ENCODE results near the gene VPS41. TPM values are rescaled to one million over a fixed set of nuclear protein-coding genes. Genes with fewer than 3 reads are reported as not detected.

Gene VPS41
- total RNA-seq, 1 donor from 2014 or later: 95.5 TPM

GRCh38 chr7:38798552-38799267, 110.3 kb downstream of the VPS41 start:
- Mint-ChIP-seq H3K9me3 (no peaks in the 10 kb centered on the region), H3K36me3 (no peaks in the 10 kb centered on the region), H3K4me1 (ENCODE audit: unreplicated experiment) (no peaks in the 10 kb centered on the region), H3K27me3 (no peaks in the 10 kb centered on the region), H3K27ac (no peak overlapping the region), H3K4me3 (no peak overlapping the region)
- no peak for TF ChIP-seq CTCF (conservative IDR thresholded peaks at IDR 0.05)
- no peak for DNase-seq (ENCODE audit: extremely low spot score, unreplicated experiment)

- DNase-seq (ENCODE audit: extremely low spot score, unreplicated experiment): no peak
- Mint-ChIP-seq H3K36me3 (no peaks in the 10 kb centered on the region), H3K9me3 (no peaks in the 10 kb centered on the region), H3K4me3 (no peak overlapping the region), H3K27me3 (no peaks in the 10 kb centered on the region), H3K27ac (no peak overlapping the region), H3K4me1 (ENCODE audit: unreplicated experiment) (no peaks in the 10 kb centered on the region)
- TF ChIP-seq CTCF (conservative IDR thresholded peaks at IDR 0.05): peak; percentile 93
Measured at GRCh38 chr7:38796626-38797501, 112.1 kb downstream of the VPS41 start.

- no peak for TF ChIP-seq CTCF (conservative IDR thresholded peaks at IDR 0.05)
- Mint-ChIP-seq H3K27me3 (no peaks in the 10 kb centered on the region), H3K9me3 (no peaks in the 10 kb centered on the region), H3K4me3 (no peak overlapping the region), H3K4me1 (ENCODE audit: unreplicated experiment) (no peaks in the 10 kb centered on the region), H3K36me3 (no peaks in the 10 kb centered on the region), H3K27ac (no peak overlapping the region)
- no peak for DNase-seq (ENCODE audit: extremely low spot score, unreplicated experiment)
Measured at GRCh38 chr7:38795593-38795992, 113.4 kb downstream of the VPS41 start.

- Mint-ChIP-seq H3K4me3 (no peak overlapping the region), H3K27ac (no peak overlapping the region), H3K4me1 (ENCODE audit: unreplicated experiment) (no peaks in the 10 kb centered on the region), H3K27me3 (no peaks in the 10 kb centered on the region), H3K9me3 (no peaks in the 10 kb centered on the region), H3K36me3 (peaks cover 7% of the 10 kb centered on the region)
- DNase-seq (ENCODE audit: extremely low spot score, unreplicated experiment): no peak
- TF ChIP-seq CTCF (conservative IDR thresholded peaks at IDR 0.05): no peak
Measured at GRCh38 chr7:38781991-38782390, 127.0 kb downstream of the VPS41 start.

- no peak for TF ChIP-seq CTCF (conservative IDR thresholded peaks at IDR 0.05)
- no peak overlapping the region for H3K4me3 Mint-ChIP-seq
Measured at GRCh38 chr7:38777609-38778008, 131.4 kb downstream of the VPS41 start.

More at GRCh38 chr7:38777609-38778008, 131.4 kb downstream of the VPS41 start:
- Mint-ChIP-seq H3K4me1 (ENCODE audit: unreplicated experiment) (peaks cover 4% of the 10 kb centered on the region), H3K27me3 (no peaks in the 10 kb centered on the region), H3K9me3 (no peaks in the 10 kb centered on the region), H3K36me3 (peaks cover 13% of the 10 kb centered on the region), H3K27ac (no peak overlapping the region)
- DNase-seq (ENCODE audit: extremely low spot score, unreplicated experiment): no peak

Measured in type B pancreatic cell (in vitro differentiated cells).